Globus pallidus (tissue), 1 donor: ENCODE measurements around the gene RABL6.
"Not testable (repeated sequence)": the region's sequence is repeated elsewhere in the genome, so short reads cannot be mapped to it uniquely, and the experiment has no call there.

ENCODE experiments used
- DNase-seq: peaks from one replicate; pipeline ENCODE4 v3.0.0-alpha.2; 2015; ENCODE audit warnings: low spot score

The RABL6 gene

DNA sequence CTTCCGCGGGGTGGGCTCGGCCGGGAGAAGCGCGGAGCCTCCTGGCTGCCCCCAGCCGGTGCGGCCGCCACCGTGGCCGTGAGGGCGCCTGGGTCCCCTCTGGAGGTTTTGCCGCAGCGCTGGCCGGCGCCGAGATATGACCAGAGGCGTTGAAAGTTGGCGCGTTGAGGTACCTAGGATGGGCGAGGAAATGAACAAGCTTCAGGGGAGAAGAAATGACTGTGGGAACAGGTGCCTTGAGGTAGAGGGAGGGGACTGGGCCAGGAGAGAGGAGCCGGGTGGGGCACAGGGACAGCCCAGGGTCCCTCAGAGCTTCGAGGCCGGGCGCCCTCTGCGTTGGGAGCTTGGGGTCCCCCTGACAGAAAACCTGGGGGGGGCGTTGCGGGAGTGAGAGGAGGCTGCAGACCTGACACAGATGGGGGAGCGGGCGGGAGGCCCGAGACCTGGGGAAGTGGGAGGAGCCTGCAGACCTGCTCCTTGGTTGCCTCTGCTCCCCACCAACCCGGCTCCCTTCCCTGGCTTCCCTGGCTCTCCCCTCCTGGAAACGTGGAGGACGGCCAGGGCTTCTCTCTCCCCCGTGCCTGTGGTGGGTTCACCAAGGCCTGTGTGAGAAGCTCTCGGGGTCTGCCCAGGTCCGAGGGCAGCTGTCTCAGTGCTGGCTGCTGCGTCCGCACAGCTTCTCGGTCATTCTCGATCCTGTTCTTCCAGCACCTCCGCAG lies 14.2 kb downstream of the RABL6 start:
- no peak for DNase-seq

DNA sequence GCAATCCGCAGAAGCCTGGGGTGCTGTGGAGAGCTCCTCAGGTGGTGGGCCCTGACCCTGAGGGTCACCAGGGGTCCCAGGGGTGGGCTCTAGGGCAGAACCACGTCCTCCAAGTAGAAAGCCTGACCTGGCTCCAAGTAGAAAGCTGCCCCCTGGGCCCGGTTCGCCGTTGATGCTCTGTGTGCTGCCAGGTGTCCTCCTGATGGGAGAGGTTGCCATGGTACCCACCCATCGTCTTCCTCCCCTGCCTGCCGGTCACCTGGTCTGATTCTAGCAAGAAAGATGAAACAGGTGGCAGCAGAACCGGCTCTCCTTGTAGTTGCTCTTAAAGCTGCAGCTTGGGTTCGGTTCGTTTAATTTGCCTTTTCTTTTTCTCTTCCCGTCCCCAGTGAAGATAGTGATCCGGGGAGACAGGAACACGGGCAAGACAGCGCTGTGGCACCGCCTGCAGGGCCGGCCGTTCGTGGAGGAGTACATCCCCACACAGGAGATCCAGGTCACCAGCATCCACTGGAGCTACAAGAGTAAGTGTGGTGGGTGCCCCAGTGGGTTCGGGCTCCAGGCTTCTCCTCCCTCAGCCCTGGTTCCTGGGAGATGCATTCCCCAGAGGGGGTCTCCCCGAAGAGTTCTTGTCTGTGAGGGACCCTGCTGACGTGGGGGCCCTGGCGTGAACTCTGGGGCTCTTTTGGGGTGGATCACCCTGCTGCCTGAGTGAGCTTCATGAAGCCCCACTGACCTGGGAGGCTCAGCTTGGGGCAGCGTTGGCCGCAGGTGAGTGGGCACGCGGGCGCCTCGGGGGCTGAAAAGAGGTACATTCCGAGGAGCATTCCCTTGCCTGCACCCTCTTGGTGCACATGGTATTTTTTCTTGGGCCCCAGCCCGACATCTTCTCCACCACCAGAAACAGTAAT lies 15.6 kb downstream of the RABL6 start:
- DNase-seq = no peak

DNA sequence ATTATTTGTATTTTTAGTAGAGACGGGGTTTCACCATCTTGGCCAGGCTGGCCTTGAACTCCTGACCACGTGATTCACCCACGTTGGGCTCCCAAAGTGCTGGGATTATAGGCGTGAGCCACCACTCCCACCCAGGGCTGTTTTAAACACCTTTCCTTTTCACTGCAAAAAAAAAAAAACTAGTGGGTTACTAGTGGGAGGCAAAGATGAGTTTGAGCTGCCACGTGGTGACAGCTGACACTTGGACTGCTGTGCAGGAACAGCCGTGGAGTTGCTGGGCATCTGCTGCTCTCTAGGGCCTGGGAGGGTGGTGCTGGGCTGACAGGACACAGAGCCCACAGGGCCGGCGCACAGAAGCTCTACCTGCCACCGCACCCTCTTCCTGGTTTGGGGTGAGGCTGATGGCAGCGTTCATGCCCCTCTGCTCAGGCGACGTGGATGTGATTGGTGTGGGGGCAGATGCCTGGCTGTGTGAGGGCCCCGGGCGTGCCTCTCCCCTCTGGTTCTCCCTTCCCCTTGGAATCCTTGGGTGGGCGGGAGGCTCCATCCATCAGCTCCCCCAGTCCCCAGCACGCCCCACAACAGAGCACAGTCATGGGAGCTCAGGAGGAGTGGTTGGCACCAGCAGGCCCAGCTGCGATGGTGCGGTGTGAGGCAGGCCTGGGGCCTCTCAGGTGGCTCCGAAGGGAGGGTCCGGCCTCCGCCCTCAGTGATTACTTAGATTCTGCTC lies 16.9 kb downstream of the RABL6 start:
- DNase-seq = no peak

DNA sequence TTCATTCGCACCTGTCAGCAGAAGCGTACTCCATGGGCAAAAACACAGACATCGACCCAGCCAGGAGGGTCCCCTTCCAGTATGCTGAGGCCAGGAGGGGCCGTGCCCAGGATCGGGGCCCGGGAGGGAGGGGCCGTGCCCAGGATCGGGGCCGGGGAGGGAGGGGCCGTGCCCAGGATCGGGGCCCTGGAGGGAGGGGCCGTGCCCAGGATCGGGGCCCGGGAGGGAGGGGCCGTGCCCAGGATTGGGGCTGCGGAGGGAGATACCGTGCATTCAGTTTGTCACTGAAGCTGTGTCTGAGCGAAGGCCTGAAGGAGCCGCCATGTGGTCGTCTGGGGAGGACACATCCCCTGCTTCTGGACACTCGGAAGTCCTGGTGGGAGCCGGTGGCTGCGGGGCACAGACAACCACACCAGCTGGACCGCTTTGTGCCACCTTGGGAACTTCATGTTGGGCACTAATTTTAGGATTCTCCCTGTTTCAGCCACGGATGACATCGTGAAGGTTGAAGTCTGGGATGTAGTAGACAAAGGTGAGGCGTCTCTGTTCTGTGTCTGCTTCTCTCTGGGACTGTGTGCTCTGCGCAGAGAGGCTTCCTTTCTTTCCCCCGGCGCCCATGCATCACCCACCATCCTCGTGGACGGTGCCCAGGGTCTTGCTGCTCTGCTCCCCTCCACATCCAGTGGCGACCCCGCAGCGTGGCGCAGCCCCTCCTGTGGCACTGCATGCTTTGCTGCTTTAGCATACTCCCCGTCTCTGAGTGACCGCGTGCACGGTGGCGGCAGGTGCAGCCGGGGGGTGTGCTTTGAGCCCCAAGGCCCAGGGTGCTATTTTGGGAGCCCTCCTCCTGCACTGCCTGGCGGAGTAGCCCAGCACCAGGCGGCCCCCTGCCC lies 17.8 kb downstream of the RABL6 start:
- DNase-seq = no peak

DNA sequence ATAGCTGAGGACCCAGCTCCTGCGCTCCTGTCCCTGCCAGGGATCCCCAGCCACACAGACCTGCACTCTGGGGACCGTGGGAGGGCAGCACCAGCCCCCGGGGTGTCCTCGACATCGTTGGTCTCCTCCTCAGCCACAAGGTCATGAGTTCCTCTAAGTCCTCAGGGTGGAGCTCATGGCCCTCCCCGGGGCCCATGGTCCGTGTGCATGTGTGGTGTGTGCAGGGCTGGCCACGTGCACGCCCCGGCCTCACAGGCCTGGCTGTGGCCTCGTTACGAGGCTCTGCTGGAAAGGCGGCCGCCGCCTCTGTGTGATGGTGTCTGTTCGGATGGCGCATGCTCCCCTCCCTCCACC lies 18.4 kb downstream of the RABL6 start:
- no peak for DNase-seq

DNA sequence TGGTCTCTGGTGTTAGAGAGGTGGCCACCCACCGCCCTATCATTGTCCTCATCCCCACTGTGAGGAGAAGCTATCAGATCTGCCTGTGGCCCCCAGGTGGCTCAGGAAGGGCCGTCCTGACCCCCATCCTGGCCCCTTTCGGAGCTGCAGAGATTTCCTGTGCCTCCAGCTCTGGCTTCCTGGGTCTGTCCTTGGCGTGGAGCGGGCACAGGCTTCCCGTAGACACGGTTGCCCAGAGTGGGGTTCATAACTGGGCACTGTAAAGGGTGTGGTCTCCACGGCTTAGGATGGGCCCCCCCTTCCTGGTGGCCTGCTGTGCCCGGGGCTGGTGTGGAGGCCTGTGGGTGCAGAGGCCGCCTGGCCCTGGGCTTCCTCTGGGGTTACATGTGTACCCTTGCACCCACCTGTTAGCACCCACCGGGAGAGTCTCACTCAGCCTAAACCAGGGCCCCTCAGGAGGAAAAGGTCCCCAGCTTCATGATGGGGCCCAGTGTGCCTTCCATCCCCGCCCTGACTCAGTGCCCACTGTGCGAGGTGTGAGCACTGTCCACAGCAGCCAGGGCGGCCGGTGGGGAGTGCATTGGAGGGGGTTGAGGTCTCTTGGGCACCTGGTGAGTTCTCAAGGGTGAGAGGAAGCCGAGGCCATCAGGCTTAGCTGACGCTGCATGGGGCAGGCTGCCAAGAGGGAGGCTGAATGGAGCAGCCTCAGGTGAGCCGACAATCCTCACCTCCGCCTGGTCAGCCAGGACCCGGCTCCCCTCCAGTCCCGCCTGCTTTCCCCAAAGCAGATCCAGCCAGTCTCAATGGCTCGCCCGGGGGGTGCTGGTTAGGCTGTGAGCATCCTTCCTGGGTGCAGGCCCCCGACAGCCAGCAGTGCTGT lies 19.2 kb downstream of the RABL6 start:
- no peak for DNase-seq

DNA sequence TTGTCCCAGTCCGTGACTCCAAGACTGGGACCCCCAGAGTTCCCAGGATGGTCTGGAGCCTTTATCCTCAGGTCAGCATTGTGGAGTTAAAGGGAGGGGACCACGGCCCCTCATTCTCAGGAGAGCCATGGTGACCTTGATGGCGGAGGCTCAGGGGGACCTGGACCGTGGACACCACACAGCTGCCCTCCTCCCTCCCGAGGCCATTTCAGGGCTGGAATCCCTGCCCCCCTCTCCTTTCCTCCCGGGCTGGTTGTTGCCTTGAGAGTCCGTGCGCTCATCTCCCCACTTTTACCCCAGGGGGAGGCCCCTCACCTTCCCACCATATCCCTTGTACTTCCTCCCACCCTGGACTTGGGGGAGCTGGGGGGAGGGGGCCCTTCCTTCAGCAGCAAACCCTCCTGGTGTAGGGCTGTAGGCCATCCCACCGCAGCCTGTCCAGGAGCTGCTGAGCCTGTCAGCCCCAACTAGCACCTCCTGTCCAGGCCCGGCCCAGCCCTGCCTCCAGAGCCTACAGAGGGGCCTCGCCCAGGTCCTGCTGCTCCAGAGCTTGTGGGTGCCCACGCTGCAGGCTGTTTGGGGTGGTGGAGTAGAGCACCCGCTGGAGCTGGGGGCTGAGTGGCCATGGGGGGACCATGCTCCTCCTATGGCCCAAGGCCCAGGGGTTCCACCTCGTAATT lies 20.2 kb downstream of the RABL6 start:
- DNase-seq = no peak

DNA sequence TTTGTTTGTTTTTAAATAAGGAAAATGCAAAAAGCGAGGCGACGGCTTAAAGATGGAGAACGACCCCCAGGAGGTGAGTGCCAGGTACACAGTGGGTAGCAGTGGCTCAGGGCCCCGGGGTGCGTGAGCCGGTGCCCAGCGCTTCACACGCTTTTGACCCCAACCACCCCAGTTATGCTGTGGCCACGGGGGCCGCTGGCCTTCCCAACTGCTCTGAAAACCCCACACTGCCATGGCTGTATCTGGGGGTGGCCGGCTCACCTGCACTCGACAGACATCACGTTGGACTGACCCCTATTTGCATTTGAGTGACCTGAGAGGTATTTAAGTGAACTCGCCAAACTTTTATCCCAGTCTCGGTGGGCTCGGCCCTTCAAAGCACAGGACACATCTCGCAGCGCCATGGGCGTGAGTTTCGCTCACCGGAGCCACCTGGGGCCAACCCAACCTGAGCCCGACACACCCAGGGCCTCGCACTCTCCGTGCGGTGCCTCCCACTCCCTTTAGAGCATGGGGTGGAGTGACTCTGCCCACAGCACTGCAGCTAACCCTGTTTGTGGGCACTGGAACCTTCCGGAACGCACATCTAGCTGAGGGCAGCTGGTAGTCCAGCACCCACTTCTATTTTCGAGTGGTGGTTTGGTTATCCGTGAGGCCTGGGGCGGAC lies 20.9 kb downstream of the RABL6 start:
- no peak for DNase-seq

DNA sequence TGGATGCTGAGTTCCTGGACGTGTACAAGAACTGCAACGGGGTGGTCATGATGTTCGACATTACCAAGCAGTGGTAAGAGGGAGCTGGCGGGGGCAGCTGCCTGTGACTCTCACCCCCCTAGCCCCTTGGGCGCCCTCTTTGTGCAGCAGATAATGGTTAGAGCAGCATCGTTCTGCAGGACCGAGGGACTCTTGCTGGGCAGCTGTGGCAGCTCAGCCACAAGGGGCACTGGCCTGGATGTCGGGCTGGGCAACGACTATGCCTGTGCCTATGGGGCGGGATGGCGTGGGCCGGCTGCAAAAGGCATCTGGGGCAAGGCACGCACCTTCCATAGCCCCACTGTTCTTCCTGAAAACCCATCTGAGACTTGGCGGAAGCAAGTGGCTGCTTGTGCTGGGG lies 21.7 kb downstream of the RABL6 start:
- DNase-seq = no peak

DNA sequence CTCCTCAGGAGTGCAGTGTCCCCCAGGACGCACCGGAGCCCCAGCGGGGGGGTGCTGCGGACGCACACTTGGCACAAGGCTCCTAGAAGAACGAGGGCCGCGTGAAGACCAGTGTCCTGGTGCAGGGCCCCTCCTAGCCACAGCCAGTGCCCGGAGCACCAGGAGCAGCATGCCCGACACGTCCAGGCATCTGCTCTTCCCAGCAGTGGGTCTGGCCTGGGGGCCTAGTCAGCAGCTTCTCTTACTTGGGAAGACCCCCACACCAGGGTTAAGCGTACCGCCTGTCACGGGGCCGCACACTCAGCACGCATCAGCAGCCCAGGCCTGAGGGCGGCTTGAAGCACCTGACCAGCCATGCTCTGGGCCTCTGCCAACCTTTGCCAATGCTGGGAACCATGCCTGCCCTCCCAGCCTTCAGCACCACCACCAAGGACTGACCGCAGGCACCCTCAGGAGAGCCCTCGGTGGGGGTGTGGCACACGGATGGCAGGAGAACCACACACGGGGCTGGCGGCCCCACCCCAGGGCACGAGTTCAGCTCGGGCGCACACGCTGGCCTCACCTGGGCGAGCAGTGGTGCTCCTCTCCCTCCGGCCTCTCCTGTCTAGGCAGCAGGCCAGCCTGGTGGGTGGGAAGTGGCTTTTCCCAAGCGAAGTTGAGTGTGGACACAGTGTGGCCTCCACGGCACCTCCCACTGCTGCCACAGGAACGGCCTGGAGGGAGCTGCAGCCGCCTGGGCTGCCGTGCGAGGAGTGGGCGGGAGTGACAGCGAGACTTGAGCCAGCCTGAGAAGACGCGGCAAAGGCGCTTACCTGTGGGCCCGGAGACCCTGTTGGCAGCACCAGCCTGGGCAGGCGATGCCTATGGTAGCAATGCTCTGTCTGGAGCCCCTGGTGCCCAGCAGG lies 22.5 kb downstream of the RABL6 start:
- no peak for DNase-seq

DNA sequence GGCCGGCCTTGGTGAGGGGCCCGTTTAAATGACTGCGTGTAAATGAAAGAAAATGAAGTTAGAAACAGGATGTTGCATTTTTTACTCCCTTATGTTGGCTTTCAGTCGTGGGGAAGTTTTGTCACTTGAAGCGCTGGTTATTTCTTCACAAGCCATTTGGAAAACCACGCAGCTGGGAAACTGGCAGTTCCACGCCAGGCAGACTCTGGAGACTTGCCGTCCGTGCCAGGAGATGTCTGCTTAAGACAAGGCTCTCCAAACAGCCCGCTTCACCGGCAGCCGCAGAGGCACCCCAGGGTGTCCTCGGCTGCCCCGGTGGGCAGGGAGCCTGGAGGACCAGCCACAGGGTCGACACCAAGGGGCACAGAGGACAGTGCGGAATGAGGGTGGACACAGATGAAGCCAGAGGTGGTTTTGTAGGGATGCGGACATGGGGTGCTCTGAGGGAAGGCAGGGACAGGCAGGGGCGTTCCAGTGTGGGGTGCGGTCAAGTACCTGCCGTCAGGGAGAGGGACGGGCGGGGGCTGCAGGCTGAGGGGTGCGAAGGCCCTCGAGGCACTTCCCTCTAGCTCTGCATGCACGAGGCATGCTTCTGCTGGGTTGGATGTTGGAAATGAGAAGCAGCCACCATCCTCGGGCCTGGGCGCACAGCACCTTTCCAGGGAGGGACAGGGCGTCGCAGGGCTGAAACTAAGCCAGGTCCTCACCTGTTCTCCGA lies 23.4 kb downstream of the RABL6 start:
- no peak for DNase-seq

DNA sequence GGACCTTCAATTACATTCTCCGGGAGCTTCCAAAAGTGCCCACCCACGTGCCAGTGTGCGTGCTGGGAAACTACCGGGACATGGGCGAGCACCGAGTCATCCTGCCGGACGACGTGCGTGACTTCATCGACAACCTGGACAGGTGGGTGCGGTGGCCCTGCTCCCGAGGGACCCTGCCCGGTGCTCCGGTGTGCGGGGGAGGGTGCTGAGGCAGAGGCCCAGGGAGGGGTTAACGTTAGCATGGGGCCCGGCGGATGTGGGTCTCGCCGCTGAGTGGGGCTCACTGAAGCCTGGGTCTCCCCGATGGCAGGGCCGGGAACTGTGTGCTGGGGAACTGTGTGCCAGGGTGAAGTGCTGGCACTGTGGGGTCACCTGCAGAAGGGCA lies 24.0 kb downstream of the RABL6 start:
- no peak for DNase-seq

DNA sequence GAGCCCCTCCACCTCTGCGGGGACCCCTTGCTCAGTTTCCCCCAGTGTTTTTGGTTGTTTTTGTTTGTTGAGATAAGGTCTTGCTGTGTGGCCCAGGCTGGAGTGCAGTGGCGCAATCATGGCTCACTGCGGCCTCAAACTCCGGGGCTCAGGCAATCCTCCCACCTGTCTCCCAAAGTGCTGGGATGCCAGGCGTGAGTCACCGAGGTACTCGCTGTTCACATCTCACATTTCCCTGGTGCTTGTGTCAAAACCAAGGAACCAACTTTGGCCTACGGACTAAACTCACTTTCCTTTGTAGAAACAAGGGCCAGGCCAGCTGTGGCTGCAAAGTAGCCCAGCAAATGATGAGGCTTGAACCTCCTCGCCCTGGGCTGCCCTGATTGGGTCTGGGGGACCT lies 24.8 kb downstream of the RABL6 start:
- DNase-seq = no peak

DNA sequence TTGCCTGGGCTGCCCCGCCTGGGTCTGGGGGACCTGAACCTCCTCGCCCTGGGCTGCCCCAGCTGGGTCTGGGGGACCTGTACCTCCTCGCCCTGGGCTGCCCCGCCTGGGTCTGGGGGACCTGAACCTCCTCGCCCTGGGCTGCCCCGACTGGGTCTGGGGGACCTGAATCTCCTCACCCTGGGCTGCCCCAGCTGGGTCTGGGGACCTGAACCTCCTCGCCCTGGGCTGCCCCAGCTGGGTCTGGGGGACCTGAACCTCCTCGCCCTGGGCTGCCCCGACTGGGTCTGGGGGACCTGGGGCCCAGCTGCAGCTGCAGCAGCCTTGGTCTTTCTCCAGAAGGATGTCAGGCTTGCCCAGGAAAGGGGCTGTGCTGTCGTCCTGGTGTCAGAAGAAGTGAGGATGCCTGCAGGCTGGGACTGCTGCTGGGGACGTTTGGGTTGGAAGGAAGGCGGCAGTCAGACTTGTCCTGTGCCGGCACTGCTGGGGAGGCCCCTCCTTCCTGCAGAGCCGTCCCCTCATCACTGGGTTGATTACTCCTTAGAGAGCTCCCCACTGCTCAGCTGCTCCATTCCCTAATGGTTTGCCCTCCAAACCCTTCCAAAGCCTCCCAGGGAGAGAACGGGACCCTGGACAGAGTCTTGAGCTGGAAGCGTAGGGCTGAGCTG lies 25.8 kb downstream of the RABL6 start:
- not testable (repeated sequence) for DNase-seq

DNA sequence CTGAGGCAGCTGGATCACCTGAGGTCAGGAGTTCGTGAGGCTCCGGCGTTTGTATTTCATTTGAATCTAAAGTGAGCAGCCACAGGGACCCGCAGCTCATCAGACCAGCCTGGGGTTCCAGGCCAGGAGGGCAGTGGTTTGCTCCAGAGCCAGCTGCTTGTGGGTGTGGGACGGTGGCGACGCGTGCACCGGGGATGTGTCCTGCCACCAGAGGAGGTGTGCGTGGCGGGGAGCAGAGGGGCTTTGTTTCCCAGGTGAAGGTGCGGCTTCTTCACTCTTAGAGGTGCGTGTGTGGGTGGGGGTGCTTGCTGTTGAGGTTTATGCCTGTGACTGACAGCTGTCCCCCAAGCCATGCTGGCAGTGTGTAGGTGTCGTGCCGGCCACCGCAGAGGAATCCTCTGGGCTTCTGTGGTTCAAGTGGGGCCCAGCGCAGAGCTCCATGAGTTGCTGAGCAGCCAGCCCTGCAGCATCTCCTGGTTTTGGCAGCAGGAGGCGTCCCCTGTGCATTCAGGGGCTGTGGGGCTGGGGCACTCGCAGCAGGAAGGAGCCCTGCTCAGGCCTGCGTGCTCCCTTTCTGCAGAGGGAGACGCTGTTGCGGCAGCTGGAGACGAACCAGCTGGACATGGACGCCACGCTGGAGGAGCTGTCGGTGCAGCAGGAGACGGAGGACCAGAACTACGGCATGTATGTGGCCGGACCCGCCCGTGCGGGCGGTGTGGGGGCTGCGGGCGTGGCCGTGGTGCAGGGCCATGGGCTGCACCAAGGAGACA lies 27.6 kb downstream of the RABL6 start:
- no peak for DNase-seq
